GM18526 (cell line): ENCODE data around the gene ARSB.
A peak's percentile ranks its signal among the peaks of the same experiment; 100 is the strongest.

Experiments used
- POLR2A ChIP-seq: IDR thresholded peaks from 3 replicates; pipeline ENCODE4 v1.6.1; 2011; ENCODE audit not compliant: insufficient read length; ENCODE audit errors: extremely low read depth

Gene ARSB

DNA sequence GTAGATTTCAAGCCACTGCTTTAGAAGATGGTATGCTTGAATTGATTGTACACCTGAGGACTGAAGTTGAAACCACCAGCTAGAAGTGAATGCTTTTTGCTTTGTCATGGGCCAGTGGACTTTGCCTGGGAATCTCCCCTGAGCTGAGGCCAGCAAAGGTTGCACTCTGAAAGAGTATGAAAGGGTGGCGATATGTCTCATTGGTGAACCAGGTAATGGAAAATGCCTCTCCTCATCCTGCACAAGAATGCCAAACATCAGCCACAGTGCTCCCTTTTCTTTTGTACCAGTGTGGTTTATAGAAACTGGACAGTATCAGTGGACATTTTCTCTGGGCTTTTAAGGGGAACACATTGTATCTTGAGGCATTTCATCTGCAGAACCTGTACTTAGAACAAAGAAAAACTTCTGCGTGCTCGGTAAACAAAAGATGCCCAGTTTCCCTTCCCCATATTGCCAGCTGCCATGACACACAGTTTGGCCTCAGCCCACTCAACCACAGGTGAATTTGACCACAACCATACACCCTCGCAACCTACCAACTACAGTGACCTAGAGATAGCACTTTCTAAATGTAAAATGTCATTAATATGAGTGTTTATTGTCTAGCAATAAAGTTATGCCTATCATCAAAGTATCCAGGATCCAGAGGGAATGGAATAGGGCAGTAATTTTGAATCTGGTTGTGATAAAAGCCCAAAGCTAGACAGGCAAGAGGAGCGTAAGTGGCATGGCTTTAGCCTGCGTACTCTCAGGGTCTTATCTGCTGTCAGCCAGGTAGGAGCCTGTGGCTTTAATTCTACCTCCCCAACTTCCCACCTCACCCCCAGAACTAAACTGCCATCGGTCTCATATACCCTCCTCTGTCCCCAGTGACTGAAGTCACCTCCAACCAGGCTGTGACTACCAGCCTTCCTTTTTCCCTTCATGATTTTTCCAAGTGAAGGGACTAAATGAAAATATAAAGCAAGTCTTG is 257.0 kb downstream of the ARSB start:
- TF ChIP-seq POLR2A, result peak; percentile 30
